Calu3 (cell line): ENCODE results near the gene LGR5. TPM values are rescaled to one million over a fixed set of nuclear protein-coding genes. Genes with fewer than 3 reads are reported as not detected.
A peak's percentile ranks its signal among the peaks of the same experiment; 100 is the strongest.

Experiments used
- BruUV-seq: library from RNA; stranded (reverse); fragments of 400-500 nt; replicated peaks from 2 replicates; lab custom pipeline; 2021; lab: Mats Ljungman, UMichigan
- CTCF ChIA-PET: fragments of 300-600 bp; sonication (Branson Sonifier 250); formaldehyde crosslinking; loops from one replicate; lab custom pipeline; 2022; ENCODE audit warnings: antibody characterized with exemption; lab: Charles Lee
- DNase-seq: peaks from one replicate; pipeline ENCODE4 v3.0.0; 2022
- H3K27ac Mint-ChIP-seq: one replicate; pipeline ENCODE4 v1.8.0; 2022; ENCODE audit warnings: mixed read lengths; ENCODE audit not compliant: unreplicated experiment
- H3K27me3 Mint-ChIP-seq: one replicate; pipeline ENCODE4 v1.8.0; 2022; ENCODE audit warnings: mixed read lengths; ENCODE audit not compliant: unreplicated experiment
- H3K36me3 Mint-ChIP-seq: one replicate; pipeline ENCODE4 v1.8.0; 2022; ENCODE audit warnings: mild to moderate bottlenecking, moderate library complexity, mixed read lengths; ENCODE audit not compliant: insufficient read depth, unreplicated experiment
- H3K4me1 Mint-ChIP-seq: one replicate; pipeline ENCODE4 v1.8.0; 2022; ENCODE audit warnings: mild to moderate bottlenecking, low read depth, mixed read lengths; ENCODE audit not compliant: unreplicated experiment
- H3K4me3 Mint-ChIP-seq: one replicate; pipeline ENCODE4 v1.8.0; 2022; ENCODE audit warnings: mild to moderate bottlenecking, low read depth, moderate library complexity, mixed read lengths; ENCODE audit not compliant: unreplicated experiment
- H3K9me3 Mint-ChIP-seq: one replicate; pipeline ENCODE4 v1.8.0; 2022; ENCODE audit warnings: low read depth, mixed read lengths; ENCODE audit not compliant: unreplicated experiment
- intact Hi-C: fragments of 100-400 bp; cut with micrococcal nuclease; formaldehyde crosslinking; loops from one replicate; pipeline ENCODE4 v1.10.0; 2022; ENCODE audit not compliant: unreplicated experiment
- total RNA-seq: library from RNA; stranded (reverse); gene quantifications from 2 replicates; pipeline ENCODE4 v1.2.3, GENCODE V29; 2022
- TF ChIP-seq, protein P1 (sequence below): fragments of 200-600 bp; IDR thresholded peaks from one replicate; pipeline ENCODE4 v1.8.0; 2022; ENCODE audit warnings: antibody characterized with exemption; ENCODE audit not compliant: unreplicated experiment

Gene LGR5
- total RNA-seq, 1 experiment from 2014 or later = 0.09 TPM

DNA sequence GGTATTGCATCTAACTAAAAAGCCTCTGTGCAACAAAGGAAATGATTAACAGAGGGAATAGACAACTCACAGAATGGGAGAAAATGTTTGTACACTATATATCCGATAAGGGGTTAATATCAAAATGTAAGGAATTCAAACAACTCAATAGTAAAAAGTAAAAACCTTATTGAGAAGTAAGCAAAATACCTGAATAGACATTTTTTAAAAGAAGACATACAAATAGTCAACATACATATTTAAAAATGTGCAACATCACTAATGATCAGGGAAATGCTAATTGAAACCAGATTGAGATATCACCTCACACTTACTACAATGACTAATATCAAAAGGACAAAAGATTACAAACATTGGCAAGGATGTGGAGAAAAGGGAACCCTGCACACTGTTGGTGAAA, 31.9 kb upstream of the LGR5 start:
- intact Hi-C loops = no loop called here
- Mint-ChIP-seq H3K27me3 (no peaks in the 10 kb centered on the region), H3K4me3 (no peak overlapping the region), H3K36me3 (no peaks in the 10 kb centered on the region), H3K9me3 (peaks cover 11% of the 10 kb centered on the region), H3K4me1 (no peaks in the 10 kb centered on the region), H3K27ac (no peak overlapping the region)
- BruUV-seq = no TSS peak
- TF ChIP-seq, protein P1, sequence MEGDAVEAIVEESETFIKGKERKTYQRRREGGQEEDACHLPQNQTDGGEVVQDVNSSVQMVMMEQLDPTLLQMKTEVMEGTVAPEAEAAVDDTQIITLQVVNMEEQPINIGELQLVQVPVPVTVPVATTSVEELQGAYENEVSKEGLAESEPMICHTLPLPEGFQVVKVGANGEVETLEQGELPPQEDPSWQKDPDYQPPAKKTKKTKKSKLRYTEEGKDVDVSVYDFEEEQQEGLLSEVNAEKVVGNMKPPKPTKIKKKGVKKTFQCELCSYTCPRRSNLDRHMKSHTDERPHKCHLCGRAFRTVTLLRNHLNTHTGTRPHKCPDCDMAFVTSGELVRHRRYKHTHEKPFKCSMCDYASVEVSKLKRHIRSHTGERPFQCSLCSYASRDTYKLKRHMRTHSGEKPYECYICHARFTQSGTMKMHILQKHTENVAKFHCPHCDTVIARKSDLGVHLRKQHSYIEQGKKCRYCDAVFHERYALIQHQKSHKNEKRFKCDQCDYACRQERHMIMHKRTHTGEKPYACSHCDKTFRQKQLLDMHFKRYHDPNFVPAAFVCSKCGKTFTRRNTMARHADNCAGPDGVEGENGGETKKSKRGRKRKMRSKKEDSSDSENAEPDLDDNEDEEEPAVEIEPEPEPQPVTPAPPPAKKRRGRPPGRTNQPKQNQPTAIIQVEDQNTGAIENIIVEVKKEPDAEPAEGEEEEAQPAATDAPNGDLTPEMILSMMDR = no peak
- DNase-seq = no peak
- CTCF ChIA-PET = no interaction called here

DNA sequence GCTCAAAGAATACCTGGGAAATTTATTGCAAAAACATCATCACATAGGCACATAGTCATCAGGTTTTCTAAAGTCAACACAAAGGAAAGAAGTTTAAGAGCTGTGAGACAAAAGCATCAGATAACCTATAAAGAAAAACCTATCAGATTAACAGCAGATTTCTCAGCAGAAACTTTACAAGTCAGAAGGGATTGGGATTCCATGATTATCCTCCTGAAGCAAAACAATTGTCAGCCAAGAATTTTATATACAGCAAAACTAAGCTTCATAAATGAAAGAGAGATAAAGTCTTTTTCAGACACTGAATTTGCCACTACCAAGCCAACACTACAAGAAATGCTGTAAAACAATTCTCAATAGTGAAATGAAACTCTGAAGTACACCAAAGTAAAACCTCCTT, 28.8 kb upstream of the LGR5 start:
- H3K4me1 Mint-ChIP-seq = no peaks in the 10 kb centered on the region
- TF ChIP-seq, protein P1 = no peak
- no peaks in the 10 kb centered on the region for H3K27me3 Mint-ChIP-seq
- H3K27ac Mint-ChIP-seq = no peak overlapping the region
- intact Hi-C loops = no loop called here
- peaks cover 9% of the 10 kb centered on the region for H3K9me3 Mint-ChIP-seq
- no peak for DNase-seq
- no TSS peak for BruUV-seq
- CTCF ChIA-PET = interaction anchor here (1.4 kb wide), 1 partner anchor 18 kb away, joined by 3 read pairs; no protein-coding TSS in a partner anchor
- no peak overlapping the region for H3K4me3 Mint-ChIP-seq
- H3K36me3 Mint-ChIP-seq = no peaks in the 10 kb centered on the region

DNA sequence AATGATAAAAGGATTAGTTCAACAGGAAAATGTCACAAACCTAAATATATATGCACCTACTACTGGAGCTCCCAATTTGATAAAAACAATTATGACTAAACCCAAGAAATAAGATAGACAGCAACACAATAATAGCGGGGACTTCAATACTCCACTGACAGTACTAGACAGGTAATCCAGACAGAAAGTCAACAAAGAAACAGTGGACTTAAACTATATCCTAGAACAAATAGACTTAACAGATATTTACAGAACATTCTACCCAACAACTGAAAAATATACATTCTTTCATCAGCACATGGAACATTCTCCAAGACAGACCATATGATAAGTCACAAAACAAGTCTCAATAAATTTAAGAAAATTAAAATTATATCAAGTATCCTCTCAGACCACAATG, 28.0 kb upstream of the LGR5 start:
- TF ChIP-seq, protein P1 = no peak
- intact Hi-C loops = no loop called here
- CTCF ChIA-PET = no interaction called here
- no peaks in the 10 kb centered on the region for H3K36me3 Mint-ChIP-seq
- H3K27me3 Mint-ChIP-seq = no peaks in the 10 kb centered on the region
- BruUV-seq = no TSS peak
- H3K27ac Mint-ChIP-seq = no peak overlapping the region
- H3K9me3 Mint-ChIP-seq = peaks cover 9% of the 10 kb centered on the region
- no peak overlapping the region for H3K4me3 Mint-ChIP-seq
- DNase-seq = no peak
- no peaks in the 10 kb centered on the region for H3K4me1 Mint-ChIP-seq

DNA sequence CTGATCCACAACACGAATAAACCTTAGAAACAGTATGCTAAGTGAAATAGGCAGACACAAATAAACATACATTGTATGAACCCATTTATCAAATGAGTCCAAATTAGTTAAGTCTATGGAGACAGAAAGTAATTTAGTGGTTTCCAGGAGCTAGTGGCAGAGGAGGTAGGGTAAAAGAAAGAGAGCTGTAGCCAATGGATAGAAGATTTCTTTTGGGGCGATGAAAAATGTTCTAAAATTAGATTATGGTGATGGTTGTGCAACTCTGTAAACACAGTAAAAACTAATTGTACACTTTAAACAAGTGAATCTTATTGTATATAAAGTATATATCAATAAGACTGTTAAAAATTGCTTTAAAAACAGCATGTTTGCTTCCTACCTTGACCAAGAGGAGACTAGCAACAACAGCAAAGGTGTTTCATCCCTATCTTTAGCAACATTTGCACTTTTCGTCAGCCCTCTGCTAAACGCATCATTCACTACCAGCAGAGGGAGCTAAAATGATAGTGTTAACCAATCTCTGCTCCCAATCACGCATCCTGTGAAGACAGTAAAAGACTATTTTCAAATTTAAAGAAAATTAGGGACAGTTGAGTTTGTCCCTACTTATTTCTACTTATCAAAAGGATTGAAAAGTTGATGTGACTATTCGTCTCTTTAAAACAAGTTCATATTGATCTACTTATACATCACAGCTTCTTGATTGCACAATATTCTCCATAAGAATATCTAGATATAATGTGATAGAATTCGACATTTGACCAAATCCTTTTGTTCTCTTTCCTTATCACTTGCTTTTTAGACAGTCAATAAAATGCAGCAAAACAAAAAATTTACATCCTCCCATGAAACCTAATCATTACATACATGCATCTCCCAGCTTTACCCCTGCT, 24.0 kb upstream of the LGR5 start:
- Mint-ChIP-seq H3K4me3 (no peak overlapping the region), H3K9me3 (no peaks in the 10 kb centered on the region), H3K27ac (no peak overlapping the region), H3K4me1 (no peaks in the 10 kb centered on the region), H3K27me3 (peaks cover 10% of the 10 kb centered on the region), H3K36me3 (no peaks in the 10 kb centered on the region)
- BruUV-seq = no TSS peak
- CTCF ChIA-PET = interaction anchor here (0.6 to 1.5 kb wide), 5 partner anchors 136 to 332 kb away, joined by 3 to 12 read pairs (median 6); no protein-coding TSS in a partner anchor
- DNase-seq = peak; percentile 56
- intact Hi-C loops = loop anchor here (1.0 to 2.0 kb wide), 3 partner anchors 136 to 331 kb away; no protein-coding TSS in a partner anchor
- TF ChIP-seq, protein P1 = peak; percentile 81
